NCI-H146 treated with DMSO at 0.1 percent for 48 hours (cell line): Measurements from ENCODE around the gene CNTNAP2.

Experiments used
- DNase-seq: peaks from one replicate; lab custom pipeline; 2025; ENCODE audit not compliant: unreplicated experiment; lab: John Stamatoyannopoulos, UW

Gene CNTNAP2

DNA sequence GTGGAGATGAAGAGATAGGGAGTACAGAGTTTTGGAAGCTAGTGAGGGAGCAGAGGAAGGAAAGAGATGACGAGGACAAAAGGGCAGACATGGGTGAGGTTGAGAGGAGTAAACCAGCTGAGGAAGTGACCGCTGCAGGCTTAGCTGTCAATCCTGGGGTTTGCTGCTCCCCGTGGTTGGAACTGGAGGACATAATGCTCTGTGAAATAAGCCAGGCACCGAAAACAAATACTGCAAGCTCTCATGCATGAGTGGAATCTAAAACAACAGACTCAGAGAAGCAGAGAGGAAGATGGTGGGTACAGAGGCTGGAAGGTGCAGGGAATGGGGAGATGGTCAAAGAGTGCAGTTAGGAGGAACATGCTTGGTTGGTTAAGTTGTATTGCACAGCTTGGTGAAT lies 1991.8 kb downstream of the CNTNAP2 start:
- peak; percentile 14 for DNase-seq

- DNase-seq = no peak
These were observed 1993.7 kb downstream of the CNTNAP2 start for GRCh38 chr7:148110097-148110868.

GRCh38 chr7:148114804-148115203 lies 1998.2 kb downstream of the CNTNAP2 start:
- no peak for DNase-seq

DNA sequence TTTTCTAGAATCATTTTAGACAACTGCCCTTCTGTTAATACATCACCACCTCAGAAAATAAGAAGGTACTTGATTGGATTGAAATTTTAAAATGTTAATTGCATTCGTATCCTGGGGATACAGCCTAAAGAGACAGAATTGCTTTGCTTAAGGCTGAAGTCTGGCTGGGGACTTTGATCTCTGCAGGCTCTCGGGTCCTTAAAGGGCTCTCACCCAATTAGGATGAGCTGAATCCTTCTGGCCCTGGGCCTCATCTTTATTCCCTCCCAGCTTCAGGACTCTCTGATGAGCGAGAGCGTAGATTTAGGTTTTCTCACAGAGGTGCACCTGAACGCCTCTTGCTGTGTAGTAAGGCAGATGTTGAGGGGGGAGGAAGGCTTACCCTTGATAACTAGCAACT lies 1998.7 kb downstream of the CNTNAP2 start:
- DNase-seq = no peak

GRCh38 chr7:148116195-148116594 lies 1999.6 kb downstream of the CNTNAP2 start:
- DNase-seq = no peak

- DNase-seq = no peak
These were observed 2000.3 kb downstream of the CNTNAP2 start for GRCh38 chr7:148116829-148117403.

DNA sequence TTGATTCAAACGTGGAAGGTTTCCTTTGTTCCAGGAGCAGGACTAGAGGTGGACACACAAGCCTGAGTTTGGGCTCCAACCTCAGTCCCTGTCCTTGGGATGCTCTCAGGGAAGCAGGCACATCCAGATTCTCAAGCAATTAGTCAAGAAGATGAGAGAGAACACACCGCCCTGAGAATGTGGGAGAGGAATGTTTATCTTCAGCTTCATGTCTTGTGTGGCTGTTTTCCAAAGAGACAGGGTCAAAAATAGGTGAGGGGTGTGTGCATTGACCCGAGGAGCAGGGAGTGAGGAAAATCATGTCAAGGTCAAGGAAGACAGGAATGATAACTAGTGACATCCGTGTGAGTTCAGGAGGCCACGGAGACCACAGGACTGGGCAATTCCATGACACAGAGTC lies 2001.8 kb downstream of the CNTNAP2 start:
- DNase-seq = no peak

DNA sequence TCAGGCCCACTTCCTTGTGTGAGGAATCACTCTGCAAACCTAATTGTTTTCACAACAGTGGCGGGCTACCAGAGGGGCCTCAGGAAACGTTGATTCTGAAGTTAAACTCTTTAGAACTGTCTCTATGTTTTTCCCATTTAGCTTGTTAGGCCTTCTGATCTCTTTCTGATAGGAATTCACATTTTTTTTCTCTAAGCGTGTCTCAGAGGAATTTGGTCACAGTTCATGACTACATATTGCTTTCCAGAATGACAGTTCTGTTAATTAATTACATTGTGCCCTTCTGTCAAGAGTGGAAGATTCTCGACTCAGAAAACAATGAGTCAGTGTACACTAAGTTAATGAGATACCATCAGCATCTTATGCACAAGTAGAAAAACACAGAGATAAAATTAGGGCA lies 2004.8 kb downstream of the CNTNAP2 start:
- DNase-seq = no peak

DNA sequence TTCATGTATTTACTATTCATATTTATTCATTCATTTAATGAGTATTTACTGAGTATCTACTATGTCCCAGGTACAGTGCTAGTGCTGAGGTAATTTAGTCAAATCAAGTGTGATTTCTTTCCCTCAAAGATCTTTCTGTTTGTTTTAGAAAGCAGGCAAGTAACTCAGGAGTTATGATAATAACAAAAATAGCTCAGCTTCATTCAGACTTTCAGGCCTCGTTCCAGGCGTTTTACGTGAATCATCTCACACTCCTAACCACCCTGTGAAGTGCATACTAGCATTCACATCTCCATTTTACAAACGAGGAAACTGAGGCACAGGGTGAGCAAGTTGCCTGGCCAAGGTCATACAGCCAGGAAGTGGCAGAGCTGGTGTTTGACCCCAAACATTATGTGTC lies 2005.2 kb downstream of the CNTNAP2 start:
- no peak for DNase-seq

GRCh38 chr7:148124477-148124876 lies 2007.9 kb downstream of the CNTNAP2 start:
- DNase-seq = no peak

GRCh38 chr7:148127374-148127773 lies 2010.8 kb downstream of the CNTNAP2 start:
- DNase-seq = no peak

DNA sequence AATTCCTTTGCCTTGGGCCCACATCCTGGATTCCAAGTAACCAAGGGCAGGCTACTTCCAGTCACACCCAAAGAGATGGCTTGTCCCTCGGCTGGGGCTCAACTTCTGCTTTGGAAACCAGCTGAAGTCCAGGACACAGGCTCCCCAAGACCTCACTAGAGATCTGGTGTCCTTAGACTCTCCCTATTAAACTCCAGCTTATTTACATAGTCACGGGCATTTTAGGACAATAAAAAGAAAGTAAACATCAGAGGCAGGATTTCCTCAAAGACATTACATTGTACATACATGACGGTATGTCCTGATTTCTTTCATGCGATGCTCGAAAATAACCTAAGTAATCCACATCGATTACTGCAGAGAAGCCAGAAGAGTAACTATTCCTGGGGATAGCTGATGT lies 2012.4 kb downstream of the CNTNAP2 start:
- DNase-seq = no peak

DNA sequence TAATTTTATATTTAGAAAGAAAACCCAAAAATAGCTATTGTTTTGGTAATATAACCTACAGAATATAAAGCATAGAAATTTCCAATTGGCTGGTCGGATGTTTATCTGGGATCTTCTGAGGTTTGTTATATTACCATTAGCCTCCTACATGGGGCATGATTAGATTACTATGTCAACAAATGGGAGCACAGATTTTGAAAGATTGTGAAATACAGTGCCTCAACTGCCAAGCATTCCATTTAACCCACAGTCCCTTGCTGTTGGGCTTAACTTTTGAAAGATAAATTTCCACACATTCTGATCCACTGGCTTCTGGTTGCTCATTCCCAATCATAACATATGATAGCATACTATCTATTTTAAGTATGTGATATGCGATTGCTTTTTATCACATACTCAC lies 2018.5 kb downstream of the CNTNAP2 start:
- DNase-seq = no peak

DNA sequence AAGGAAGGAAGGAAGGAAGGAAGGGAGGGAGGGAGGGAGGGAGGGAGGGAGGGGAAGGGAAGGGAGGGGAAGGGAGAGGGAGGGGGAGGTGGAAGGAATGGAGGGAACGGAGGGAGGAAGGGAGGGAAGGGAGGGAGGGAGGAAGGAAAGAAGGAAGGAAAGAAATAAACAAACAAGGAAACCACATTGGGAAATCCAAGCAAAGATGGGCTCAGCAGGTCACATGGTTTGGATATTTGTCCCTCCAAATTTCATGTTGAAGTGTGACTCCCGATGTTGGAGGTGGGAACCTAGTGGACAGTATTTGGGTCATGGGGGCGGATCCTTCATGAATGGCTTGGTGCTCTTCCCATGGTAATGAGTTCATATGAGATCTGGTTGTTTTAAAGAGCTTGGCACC lies 2019.4 kb downstream of the CNTNAP2 start:
- DNase-seq = no peak

DNA sequence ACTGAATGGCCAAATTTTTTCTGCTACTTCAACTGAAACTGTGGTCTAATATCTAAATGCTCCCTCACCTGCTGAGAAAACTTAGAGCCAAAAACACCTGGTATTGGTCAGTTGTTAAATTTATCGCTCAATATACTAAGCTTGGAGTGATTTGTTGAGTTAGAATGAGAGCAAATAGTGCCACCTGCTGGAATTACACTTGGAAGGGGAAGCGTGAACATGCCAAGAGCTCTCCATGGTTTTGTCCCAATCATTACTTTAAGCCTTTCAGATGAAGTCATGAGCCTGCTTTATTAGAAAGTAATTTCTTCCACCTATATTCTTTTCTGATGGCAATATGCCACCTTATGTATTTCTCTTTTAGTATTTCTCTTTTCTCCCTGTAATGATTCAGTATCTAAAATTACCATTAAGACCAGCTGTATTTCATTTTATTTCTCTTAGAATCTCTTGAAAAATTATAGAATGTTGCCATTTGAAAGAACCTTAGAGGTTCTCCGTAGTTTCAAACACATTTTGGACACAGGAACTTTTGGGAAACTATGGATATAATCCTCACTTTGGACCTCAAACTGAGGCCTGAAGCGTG lies 2026.2 kb downstream of the CNTNAP2 start:
- peak; percentile 56 for DNase-seq

DNA sequence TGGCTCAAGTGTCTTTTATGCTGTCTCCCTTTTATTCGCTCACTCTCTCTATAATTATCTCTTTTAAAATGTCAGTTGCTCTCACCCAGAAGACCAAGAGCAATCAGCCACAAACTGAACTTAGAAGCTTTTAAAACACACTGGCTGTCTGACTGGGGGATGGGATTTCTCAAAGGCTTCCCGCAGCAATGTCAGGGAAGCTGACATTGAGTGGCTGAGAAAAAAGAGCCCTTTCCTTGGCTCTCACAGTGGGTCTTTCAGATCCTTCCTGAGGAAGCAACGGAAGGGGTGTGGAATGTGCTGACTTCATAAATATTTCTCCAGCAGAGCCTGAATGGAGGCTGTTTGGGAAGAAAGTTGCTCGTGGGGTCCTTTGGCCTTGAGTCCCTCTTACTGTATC lies 2028.2 kb downstream of the CNTNAP2 start:
- DNase-seq = no peak

- DNase-seq = no peak
These were observed 2029.7 kb downstream of the CNTNAP2 start for GRCh38 chr7:148146346-148146745.

- DNase-seq = no peak
These were observed 2030.8 kb downstream of the CNTNAP2 start for GRCh38 chr7:148147438-148147837.

- DNase-seq = peak; percentile 10
These were observed 2031.9 kb downstream of the CNTNAP2 start for GRCh38 chr7:148148456-148148855.

- DNase-seq = no peak
These were observed 2033.1 kb downstream of the CNTNAP2 start for GRCh38 chr7:148149730-148150129.

- DNase-seq = no peak
These were observed 2035.2 kb downstream of the CNTNAP2 start for GRCh38 chr7:148151778-148152177.

- peak; percentile 12 for DNase-seq
These were observed 2037.1 kb downstream of the CNTNAP2 start for GRCh38 chr7:148153616-148154284.
